ENCODE measurements around the gene CDH20. TPM values are rescaled to one million over a fixed set of nuclear protein-coding genes. Genes with fewer than 3 reads are reported as not detected.

CDH20 gene
- total RNA-seq, 1 experiment from 2014 or later: not detected

GRCh38 chr18:61572871-61573270, 239.6 kb downstream of the CDH20 start:
- ATAC-seq (no peak), DNase-seq (ENCODE audit: low read depth, low spot score) (no peak)
- Histone ChIP-seq H3K4me2 (ENCODE audit: low read length) (no peak overlapping the region), H3K79me2 (ENCODE audit: insufficient read depth, low read length) (no peaks in the 10 kb centered on the region), H4K20me1 (ENCODE audit: insufficient read depth) (no peaks in the 10 kb centered on the region), H3K4me1 (ENCODE audit: control insufficient read depth in 1 of 2, insufficient read depth in 2 of 2, low read length in 2 of 2) (peaks cover 0 to 4% of the 10 kb centered on the region in 2 experiments; a peak in 1 of 4 replicates), H3K4me3 (replicated peaks in 1 of 2; ENCODE audit: low read depth in 1 of 2, low read length in 2 of 2) (no peak overlapping the region), H3K36me3 (ENCODE audit: control insufficient read depth in 1 of 2, insufficient read depth in 2 of 2, low read length in 2 of 2) (no peaks in the 10 kb centered on the region), H3K9me3 (ENCODE audit: control insufficient read depth in 1 of 2, insufficient read depth in 1 of 2, low read depth in 1 of 2, low read length in 2 of 2) (no peaks in the 10 kb centered on the region; a peak in 1 of 4 replicates), H3K27ac (ENCODE audit: low read depth, low read length) (no peak overlapping the region), H3K27me3 (ENCODE audit: insufficient read depth, low read length) (no peaks in the 10 kb centered on the region), H3K9me2 (ENCODE audit: insufficient read depth) (no peaks in the 10 kb centered on the region), H3K9ac (ENCODE audit: low read length) (no peak overlapping the region), H2AFZ (ENCODE audit: low read depth, low read length, poor library complexity, severe bottlenecking) (no peak overlapping the region)
- no TSS peak for BruUV-seq (replicated peaks)
- POLR2A ChIA-PET: no interaction called here
- RAD21 ChIA-PET (ENCODE audit: low non-redundant PET in 1 of 2, low total read pairs in 2 of 2, uncharacterized antibody in 2 of 2, unreplicated experiment in 2 of 2): no interaction called here
- intact Hi-C loops (cut with micrococcal nuclease): no loop called here
- TF ChIP-seq EZH2 (IDR thresholded peaks at IDR 0.05) (no peak), REST (IDR thresholded peaks at IDR 0.05; ENCODE audit: low read depth) (no peak), CBX3 (IDR thresholded peaks at IDR 0.05; ENCODE audit: low read depth) (no peak), JUND (IDR thresholded peaks at IDR 0.05) (no peak), YY1 (IDR thresholded peaks at IDR 0.05; ENCODE audit: extremely low read depth, insufficient replicate concordance, low read depth, low read length) (no peak), CTCF (IDR thresholded peaks at IDR 0.05 in 2 of 3, conservative IDR thresholded peaks at IDR 0.05 in 1 of 3; ENCODE audit: borderline replicate concordance in 1 of 3, insufficient read depth in 1 of 3, low read depth in 2 of 3, low read length in 2 of 3) (no peak), TCF7L2 (IDR thresholded peaks at IDR 0.05; ENCODE audit: borderline replicate concordance, extremely low read depth, insufficient read depth, insufficient read length) (no peak), ZFX (IDR thresholded peaks at IDR 0.05) (no peak), ZNF274 (IDR thresholded peaks at IDR 0.05; ENCODE audit: low read depth, low read length) (no peak), ZBTB33 (IDR thresholded peaks at IDR 0.05; ENCODE audit: extremely low read depth, insufficient replicate concordance, low read length) (no peak), ATF3 (IDR thresholded peaks at IDR 0.05) (no peak), EZH2phosphoT487 (IDR thresholded peaks at IDR 0.05; ENCODE audit: borderline replicate concordance) (no peak), CEBPB (IDR thresholded peaks at IDR 0.05; ENCODE audit: low read depth) (no peak), EGR1 (IDR thresholded peaks at IDR 0.05; ENCODE audit: low read depth) (no peak), MAX (IDR thresholded peaks at IDR 0.05) (no peak), SRF (IDR thresholded peaks at IDR 0.05; ENCODE audit: low read depth) (no peak), RAD21 (IDR thresholded peaks at IDR 0.05; ENCODE audit: low read depth) (no peak), SIN3A (IDR thresholded peaks at IDR 0.05; ENCODE audit: low read depth) (no peak), FOSL1 (IDR thresholded peaks at IDR 0.05; ENCODE audit: low read depth) (no peak), POLR2A (IDR thresholded peaks at IDR 0.05; ENCODE audit: borderline replicate concordance, extremely low read depth, insufficient read depth, insufficient read length) (no peak)
- CTCF ChIA-PET: no interaction called here
